Fibroblast of peridontal ligament (primary cell): ENCODE measurements around the gene LHPP.

ENCODE experiments used
- DNase-seq: peaks from one replicate; pipeline ENCODE4 v3.0.0-alpha.2; 2010; ENCODE audit errors: extremely low read depth

LHPP gene

DNA sequence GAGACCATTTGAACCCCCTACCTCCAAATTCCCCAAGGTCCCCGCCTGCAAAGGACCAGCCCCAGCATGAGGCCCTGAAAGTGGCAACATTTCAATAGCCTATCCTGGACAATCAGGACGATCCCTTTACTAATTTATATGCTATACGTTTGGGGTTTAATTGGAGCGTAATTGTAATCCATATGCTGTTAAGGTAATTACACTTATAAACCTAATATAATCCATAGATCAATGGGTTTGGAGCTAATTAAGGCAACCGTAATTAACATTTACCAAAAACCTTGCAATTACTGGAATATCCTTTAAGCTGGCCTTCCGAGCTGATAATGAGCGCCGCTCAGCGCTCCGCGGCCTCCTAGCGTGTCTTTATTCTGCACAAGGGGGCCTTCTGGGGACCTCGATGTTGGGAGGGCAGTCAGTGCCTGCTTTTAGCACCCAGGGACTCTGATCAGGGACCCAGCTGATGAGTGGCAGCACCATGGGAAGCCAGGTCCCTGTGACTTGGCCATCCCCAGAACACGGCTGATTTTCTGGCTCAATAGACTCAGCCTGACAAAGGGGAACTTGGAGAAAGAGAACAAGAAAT, 91.2 kb downstream of the LHPP start:
- DNase-seq = no peak

DNA sequence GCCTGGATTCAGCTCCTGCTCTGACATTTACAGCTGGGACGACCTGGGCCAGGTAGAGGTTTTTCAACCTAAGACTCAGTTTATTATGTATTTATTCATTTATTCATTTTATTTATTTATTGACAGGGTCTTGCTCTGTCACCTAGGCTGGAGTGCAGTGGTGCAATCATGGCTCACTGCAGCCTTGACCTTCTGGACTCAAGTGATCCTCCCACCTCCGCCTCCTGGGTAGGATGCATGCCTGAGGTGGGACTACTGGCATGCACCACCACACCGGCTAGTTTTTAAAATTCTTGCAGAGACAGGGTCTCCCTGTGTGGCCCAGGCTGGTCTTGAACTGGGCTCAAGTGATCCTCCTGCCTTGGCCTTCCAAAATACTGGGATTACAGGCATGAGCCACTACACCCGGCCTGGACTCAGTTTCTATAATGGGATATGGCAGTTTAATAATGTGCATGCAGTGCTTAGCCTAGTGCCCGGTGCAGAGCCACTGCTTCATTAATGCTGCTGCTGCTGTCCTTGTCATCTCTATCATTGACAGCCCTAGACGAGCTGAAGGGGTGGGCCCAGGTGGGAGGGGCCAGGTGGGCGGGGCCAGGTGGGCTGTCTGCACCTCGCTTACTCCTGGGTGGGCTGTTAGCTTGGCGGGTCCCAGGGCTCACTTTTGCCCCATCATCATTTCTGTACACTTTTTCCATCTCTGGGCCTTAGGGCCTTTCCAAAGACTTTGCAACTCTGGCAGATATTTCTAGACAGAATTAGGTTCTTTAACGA, 92.6 kb downstream of the LHPP start:
- no peak for DNase-seq

DNA sequence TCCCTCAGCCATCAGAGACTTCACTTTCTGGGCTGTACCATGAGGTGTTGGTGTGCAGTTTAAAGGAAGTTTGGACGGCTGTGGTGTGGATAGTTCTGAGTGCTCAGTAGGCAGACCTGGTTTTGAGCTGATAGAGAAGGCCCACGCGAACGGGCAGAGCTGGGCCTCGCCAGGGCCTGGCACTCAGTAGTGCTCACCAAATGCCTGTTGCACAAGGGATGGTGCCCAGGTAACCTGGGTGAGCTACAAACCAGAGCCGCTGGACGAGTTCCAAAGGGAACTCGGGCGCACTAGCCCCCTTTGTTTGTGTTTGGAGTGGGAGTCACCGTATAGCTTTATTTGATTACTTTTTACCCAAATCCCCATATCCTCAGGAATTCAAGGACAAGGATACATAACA, 95.5 kb downstream of the LHPP start:
- DNase-seq = no peak

DNA sequence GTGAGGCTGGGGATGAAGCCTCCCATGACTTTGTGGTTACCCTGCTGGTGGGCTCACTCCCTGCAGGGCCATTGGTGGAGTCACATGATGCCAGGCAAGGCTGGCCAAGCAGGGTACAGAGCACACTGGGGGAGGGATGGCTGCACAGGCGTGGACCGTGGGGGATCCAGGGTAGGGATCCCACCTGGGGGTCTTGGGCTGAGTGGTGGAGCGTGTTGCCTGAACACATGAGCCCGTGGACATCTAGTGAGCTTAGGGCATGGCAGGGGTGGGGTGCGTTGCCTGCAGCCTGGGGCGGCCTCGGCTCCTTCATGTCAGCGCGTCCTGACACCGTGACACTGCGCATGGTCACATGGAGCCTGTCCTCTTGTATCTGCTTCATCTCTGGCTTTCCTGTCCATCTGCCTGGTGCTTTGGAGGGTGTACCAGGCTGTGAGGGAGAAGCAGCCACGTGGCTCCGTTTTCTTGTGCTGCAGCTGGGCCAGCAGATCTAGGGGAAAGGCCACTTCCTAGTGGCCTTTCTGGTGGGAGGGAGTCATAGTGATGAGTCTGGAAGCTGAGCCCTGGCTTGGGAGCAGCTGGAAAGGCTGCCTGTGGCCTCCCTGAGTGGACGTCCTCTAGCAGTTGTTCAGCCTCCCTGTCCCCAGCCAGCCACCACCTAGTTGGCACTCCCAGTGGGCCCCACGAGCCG, 96.2 kb downstream of the LHPP start:
- DNase-seq = no peak

DNA sequence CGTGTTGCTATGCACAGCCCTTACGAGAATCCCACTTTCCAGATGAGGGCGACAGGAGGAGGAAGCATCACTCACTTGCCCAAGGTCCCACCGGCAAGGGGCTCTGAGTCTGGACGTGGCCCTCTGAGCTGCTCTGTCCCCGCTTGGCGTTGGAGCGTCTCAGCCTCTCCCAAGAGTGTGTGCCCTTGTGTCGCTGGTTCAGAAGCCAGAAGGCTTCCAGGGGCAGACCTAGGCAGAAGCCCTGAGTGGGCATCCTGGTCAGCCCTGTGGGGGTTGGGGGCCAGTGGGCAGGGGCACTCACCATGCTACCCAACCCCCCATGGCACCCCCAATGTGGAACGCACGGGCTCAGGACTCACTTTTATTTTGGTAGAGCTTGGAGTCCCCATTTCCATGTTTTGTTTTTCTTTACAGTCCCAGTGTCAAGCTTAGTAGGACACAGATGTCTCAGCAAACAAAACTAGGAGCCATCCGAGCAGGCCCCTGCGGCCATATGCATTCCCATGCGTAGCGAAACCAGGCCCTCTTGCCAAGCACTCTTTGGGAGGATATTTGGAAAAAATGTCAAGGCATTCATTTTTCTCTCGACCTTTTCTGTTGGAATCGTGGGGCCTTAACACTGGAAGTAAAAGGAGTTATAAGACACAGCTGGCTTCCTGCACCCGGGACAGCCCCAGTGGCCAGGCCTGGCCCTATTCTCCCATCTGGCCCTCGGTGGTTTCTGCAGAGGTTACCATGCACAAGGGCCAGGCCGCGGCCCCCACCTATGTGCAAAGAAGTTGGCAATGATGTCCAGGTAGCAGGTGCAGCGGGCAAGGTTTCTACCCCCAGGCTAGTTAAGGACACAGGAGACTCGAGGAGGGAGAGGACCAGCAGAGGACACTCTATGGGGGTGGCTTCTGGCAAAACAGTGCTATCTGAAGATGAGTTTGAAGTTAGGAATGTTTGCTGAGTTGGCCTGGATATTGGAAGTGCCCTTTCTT, 97.0 kb downstream of the LHPP start:
- DNase-seq = no peak

DNA sequence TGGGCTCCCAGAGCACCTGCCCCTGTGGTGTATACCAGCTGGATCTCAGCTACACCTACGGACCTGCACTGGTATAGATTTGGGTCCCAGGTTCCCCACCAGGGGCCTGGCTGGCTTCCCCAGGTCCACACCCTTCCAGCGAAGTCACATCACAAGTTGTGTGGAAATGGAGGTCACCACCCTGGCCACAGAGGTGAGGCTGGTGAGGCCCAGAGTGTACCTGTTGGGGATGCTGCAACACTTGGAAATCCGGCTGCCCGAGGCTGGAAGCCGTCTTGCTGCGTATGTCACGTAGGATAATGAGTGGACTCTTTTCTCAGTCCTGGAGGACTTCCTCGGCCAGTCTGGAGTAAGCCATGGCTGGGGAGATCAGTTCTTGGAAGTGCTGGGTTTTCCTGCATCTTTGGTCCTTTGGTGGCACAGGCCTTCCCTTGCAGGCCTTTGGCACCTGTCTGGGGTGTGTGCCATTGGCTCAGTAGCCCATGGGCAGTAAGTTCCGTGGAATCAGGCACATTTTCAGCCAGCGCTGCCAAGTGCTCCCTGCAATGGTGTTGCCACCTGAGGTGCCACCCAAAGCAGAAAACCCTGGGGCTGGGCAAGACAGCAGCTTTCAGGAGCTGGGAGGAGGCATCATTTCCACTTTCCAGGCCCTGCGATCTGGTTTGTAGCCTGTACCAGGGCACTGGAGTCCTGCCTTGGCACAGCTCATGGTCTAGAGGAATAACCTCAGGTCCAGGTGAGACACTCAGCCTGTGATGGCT, 97.9 kb downstream of the LHPP start:
- no peak for DNase-seq

DNA sequence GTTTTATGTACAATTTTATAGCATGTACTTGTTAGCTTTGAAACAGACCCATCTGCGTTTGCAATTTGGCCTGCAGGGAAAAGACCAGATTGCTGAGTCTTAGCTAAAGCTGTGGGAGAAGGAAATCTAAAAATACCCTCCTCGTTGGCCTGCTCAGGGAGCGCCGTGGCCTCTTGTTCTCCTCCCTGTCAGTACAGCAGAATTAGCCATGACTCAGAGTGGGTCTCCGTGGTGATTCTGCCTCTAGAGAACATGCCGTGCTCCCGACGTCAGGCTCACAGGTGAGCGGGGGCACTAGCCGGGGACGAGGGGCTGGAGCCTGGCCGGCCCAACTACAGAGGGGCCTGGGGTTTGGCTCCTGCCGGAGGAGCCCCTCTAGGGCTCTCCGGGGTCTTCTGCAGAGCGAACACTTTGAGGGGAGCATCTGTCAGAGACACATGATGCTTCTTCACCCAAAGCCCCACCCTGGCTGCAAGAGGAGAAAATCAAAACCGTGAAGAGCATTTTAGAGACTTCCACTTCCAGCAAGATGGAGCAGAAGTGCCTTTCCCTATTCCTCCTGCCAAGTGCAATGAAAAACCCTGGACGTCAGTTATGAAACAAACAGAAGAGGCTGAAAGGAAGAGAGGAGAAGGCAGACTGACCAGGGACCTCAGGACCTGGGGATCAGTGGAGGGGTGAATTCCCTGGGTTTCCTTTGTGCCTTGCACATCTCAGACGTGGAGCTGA, 98.9 kb downstream of the LHPP start:
- DNase-seq = peak; percentile 72

DNA sequence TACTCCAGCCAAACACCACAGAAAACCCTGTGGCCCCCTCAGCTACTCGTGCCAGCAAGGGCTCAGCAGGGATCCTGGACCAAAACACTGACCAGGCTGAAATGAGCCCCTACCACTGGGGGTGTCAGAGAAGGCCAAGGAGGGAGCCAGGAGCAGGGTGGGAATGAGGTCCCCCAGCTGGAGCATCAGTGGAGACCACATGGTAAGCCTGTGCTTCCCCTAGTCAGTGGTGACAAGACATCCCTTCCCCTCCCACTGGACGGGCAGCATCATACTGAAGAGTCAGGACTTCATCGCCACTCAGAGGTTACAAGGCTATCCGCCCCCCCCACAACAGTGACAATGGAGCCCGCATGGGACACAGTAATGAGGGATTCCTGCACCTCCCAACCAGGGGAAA, 99.6 kb downstream of the LHPP start:
- no peak for DNase-seq

DNA sequence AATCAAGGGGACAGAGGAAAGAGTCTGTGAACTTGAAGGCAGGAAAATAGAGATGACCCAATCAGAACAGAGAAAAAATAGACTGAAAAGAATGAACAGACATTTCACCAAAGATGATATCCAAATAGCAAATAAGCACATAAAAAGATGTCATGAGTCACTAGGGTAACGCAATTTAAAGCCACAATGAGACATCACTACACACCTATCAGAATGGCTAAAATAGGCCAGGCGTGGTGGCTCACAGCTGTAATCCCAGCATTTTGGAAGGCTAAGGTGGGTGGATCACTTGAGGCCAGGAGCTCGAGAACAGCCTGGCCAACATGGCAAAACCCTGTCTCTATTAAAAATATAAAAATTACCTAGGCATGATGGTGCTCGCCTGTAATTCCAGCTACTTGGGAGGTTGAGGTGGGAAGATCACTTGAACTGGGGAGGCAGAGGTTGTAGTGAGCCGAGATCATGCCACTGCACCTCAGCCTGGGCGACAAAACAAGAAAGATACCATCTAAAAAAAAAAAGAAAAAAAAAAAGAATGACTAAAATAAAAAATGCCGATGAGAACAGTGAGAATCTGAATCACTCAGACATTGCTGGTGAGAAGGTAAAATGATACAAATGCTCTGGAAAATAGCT, 100.9 kb downstream of the LHPP start:
- no peak for DNase-seq

DNA sequence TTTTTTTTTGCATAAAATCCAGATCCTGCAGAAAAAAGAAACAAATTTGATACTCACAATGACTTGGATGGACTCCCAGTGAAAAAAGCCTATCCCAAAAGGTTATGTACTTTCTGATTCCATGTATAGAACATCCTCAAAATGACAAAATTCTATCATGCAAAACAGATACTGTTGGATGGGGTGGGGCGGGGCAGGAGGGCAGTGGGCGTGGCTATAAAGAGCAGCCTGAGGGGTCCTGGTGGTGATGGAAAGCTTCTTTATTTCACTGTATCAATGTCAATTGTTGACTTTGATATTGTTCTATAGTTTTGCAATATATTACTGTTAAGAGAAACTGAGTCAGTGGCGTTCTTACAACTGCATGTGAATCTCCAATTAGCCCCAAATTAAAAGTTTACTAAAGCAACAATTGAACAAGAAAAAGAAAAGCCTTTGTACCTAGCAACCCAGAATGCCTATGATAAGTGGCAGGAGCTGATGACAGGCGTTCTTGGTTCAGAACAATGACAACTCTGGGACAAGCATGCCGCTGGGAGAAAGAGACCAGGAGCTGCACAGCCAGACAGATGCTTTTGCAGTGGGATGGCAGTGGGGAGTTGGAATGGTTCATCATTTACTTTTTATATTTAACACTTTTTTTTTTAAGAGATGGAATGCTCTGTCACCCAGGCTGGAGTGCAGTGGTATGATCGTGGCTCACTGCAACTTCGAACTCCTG, 101.9 kb downstream of the LHPP start:
- DNase-seq = no peak

DNA sequence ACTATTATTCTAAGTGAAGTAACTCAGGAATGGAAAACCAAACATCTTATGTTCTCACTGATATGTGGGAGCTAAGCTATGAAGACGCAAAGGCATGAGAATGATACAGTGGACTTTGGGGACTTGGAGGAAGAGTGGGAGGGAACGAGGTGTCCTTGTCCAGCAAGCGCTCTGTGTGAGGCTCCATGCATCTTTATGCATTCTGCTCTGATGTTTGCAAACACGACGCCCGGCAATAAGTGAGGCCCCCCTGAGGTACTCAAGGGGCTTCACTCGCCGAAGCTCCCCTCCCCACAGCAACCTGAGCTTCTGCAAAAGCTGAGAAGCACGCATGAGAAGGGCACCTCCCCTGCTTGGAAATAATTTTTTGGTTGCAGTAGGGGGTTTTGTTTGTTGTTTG, 103.3 kb downstream of the LHPP start:
- no peak for DNase-seq

DNA sequence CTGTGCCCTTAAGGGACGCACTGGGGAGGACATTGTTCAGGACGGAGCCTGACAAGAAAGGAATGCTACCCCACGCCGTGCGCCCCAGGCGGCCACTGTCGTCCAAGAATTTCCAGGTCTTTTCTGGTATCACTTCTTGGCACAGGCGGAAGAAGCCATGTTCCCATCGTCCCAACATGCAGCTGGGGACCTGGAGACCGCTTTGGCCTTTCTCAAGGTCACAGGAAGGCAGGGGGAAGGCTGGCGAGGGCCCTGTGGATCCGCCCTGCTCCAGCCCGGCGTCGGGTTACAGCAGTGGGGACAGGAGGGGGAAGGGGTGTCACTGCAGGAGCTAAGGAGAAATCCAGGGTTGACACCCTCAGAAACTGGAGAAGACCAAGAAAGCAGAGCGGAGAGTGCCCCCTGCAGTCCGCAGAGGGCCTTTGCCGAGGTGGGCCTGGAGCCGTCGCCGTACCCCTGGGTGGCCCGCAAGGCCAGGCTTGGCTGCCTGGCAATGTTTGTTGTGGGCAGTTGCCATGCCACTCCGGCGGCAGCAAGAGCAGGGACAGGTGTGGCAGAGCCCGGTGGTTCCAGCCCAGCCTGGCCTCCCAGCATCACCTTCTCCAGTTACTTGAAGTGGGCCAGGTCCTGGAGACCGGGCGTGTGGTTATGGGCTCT, 104.1 kb downstream of the LHPP start:
- DNase-seq = no peak

DNA sequence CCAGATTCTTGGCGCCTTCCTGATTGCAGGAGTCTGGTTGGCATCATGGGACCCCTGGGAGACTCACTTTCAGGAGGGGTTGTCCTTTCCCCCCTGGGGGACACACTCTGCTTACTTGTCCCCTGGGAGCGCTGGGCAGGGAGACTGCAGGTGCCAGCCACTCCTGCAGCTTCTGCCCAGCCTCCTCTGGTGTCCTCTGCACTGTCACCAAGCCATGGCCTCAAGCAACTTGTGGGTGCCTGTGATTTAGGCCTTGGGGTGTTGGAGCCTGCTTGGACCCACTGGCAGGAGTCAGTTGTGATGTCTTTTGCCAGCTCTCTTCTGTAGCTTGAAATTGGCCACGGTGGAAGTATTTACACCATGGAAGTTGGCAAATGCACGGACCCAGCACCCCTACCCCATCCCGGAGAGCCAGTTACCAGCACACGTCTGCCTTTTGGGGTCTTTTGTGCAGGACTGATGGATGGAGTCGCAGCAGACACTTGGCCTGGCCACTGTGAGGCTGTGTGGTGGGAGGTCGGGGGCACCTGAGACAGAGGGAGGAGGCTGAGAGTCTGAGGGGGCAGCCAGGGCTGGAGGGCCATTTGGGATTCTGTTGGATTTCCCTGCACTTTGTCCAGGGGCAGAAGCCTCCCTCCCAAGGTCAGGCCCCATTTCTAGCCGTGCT, 104.7 kb downstream of the LHPP start:
- DNase-seq = no peak

DNA sequence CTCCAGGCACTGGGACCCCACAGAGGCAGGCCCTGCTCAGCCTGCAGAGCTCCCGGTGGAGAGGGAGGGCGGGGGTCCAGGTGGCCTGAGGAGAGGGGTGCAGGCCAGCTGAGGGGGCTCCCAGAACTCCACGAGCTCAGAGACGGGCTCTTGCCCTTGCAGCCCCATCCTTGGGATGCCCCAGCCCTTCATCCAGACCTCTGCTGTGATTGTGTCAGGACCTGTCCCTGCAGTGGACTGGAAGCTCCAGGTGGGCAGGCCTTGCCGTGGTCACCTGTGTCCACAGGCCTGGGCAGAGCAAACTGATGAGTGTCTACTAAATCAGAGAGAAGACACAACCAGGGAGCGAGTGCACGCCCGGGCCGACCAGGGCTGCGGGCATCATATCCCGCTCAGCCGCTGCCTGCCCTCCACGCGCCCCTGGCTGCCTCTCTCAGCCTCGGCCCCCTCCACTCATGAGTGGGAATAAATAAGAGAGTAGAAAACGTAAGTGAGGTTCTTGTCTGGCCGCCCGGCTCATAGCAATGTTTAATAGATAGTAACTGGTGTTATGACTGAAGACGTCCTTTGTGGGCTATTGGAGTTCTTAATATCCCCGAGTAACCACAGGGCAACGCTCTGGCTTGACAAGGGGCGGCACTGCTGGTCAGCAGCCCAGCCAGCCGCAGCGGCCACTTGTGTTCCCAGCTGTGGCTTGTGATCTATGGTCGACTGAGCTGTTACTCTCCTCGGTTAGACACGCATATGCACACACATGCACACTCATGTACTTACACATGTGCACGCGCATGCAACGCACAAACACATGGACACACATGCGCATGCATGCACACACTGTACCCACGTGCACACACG, 105.6 kb downstream of the LHPP start:
- DNase-seq = no peak

DNA sequence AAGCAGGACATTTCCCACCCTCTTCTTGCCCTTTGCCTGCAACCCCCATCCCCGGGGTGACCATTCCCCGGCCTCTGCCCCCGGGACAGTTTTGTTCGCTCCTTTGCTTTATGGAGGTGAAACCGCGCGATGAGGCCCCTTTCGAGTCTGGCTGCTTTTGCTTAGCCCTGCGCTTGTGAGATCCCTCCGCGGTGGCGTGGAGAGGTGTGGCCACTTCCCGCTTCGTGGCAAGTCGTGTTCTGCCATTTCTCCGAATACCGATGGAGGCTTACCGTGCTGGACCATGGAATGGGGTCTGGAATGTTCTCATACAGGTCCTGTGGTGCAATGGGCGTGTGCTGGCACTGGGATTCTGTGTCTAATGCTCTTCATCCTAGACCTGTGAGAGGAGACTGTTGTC, 106.7 kb downstream of the LHPP start:
- no peak for DNase-seq

DNA sequence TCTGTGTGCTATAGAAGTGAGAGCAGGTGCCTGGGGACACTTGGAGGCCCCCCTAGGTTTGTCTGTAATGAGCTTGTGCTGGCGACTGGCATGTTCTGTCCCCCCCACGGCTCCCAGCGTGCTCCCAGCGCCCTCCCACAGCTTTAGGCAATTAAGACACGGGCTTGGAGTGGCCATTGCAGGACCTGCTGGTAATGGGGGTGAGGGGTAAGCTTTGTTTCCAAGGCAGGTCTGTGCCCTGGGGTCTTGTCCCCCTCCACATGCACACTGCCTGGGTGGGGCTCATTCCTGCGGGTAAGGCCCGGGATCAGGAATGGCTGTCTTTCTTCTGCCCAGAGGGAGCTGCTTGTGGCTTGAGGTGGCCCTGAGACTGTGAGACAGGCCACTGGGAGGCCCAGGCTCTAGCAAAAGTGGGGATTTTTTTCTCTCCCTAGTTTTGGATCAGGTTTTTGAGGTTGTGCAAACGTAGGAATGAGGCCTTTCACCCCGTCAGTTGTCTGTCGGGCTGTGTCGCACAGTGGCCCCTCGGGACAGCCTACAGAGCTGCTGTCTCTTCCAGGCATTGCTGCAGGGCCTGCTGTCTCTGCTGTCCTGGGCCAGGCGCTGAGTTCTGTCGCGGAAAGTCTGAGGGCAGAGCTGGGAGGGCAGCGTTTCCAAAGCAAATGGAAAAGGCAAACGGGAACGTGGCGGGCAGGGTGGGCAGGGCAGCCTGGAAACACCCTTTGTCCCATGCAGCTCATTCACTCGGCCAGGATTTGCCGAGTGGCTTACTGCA, 107.4 kb downstream of the LHPP start:
- DNase-seq = no peak
